GM23248 (cell line): ENCODE data around the gene OR6K2. TPM values are rescaled to one million over a fixed set of nuclear protein-coding genes. Genes with fewer than 3 reads are reported as not detected.

Experiments used
- DNase-seq: peaks from one replicate; pipeline ENCODE4 v3.0.0-alpha.2; 2015
- H2AFZ ChIP-seq: fragments of 200-600 bp; sonication (generic); 2 replicates; pipeline ENCODE4 v1.6.1; 2016; ENCODE audit warnings: antibody characterized with exemption
- H3F3A ChIP-seq: fragments of 200-600 bp; sonication (generic); 2 replicates; pipeline ENCODE4 v1.6.1; 2016; ENCODE audit warnings: mild to moderate bottlenecking, antibody characterized with exemption, mixed run types; ENCODE audit not compliant: insufficient read depth
- H3K27ac ChIP-seq: fragments of 200-600 bp; sonication (generic); 2 replicates; pipeline ENCODE4 v1.5.1; 2016; ENCODE audit warnings: mild to moderate bottlenecking
- H3K27me3 ChIP-seq: fragments of 200-600 bp; sonication (generic); replicated peaks from 2 replicates; pipeline ENCODE4 v1.6.1; 2016; ENCODE audit warnings: mild to moderate bottlenecking; ENCODE audit not compliant: insufficient read depth
- H3K36me3 ChIP-seq: fragments of 200-600 bp; sonication (generic); 2 replicates; pipeline ENCODE4 v1.6.1; 2016; ENCODE audit warnings: low read depth, mild to moderate bottlenecking
- H3K4me1 ChIP-seq: fragments of 200-600 bp; sonication (generic); 2 replicates; pipeline ENCODE4 v1.6.1; 2016; ENCODE audit warnings: mild to moderate bottlenecking; ENCODE audit not compliant: insufficient read depth
- H3K4me2 ChIP-seq: fragments of 200-600 bp; sonication (generic); one replicate; pipeline ENCODE4 v1.6.1; 2016; ENCODE audit warnings: mild to moderate bottlenecking; ENCODE audit not compliant: unreplicated experiment
- H3K4me3 ChIP-seq: fragments of 200-600 bp; sonication (generic); 2 replicates; pipeline ENCODE4 v1.5.1; 2016; ENCODE audit warnings: mild to moderate bottlenecking
- H3K79me2 ChIP-seq: fragments of 200-600 bp; sonication (generic); 2 replicates; pipeline ENCODE4 v1.6.1; 2016; ENCODE audit warnings: mild to moderate bottlenecking; ENCODE audit not compliant: insufficient read depth
- H3K9ac ChIP-seq: fragments of 200-600 bp; sonication (generic); 2 replicates; pipeline ENCODE4 v1.6.1; 2016; ENCODE audit warnings: mild to moderate bottlenecking
- H3K9me2 ChIP-seq: fragments of 200-600 bp; sonication (generic); 2 replicates; pipeline ENCODE4 v1.6.1; 2016; ENCODE audit warnings: mixed run types, mild to moderate bottlenecking, moderate library complexity; ENCODE audit not compliant: insufficient read depth
- H3K9me3 ChIP-seq: fragments of 200-600 bp; sonication (generic); one replicate; pipeline ENCODE4 v1.6.1; 2017; ENCODE audit warnings: low read depth
- H4K20me1 ChIP-seq: fragments of 200-600 bp; sonication (generic); 2 replicates; pipeline ENCODE4 v1.6.0; 2016; ENCODE audit not compliant: insufficient read depth
- EZH2 ChIP-seq: fragments of 200-600 bp; sonication (generic); IDR thresholded peaks from 2 replicates; pipeline ENCODE4 v1.6.1; 2018; ENCODE audit warnings: antibody characterized with exemption, mild to moderate bottlenecking; ENCODE audit not compliant: insufficient read depth, poor library complexity, severe bottlenecking
- EZH2phosphoT487 ChIP-seq: fragments of 200-600 bp; sonication (generic); IDR thresholded peaks from 2 replicates; pipeline ENCODE4 v1.6.1; 2018; ENCODE audit warnings: antibody characterized with exemption, moderate library complexity, mild to moderate bottlenecking, low read depth; ENCODE audit not compliant: insufficient read depth
- WGBS, 2 experiments: methylation state at CpG; one replicate each; pipeline ENCODE4 v1.1.6; 2015 to 2017; ENCODE audit warnings: low lambda C conversion rate in 2 of 2, low coverage in 1 of 2; ENCODE audit errors: missing lambda C conversion rate in 2 of 2; 5-methylcytosine and 5-hydroxymethylcytosine counted together
- in situ Hi-C: fragments of 300-500 bp; cut with MboI; formaldehyde crosslinking; loops from 2 replicates; pipeline ENCODE4 v1.15.0; 2020
- polyA plus RNA-seq: library from polyadenylated mRNA; unstranded; fragments of >200 nt; fragmentation: Nextera tagmentation; extraction: Ambion mirVana; gene quantifications from 2 replicates; pipeline ENCODE4 v1.2.1, GENCODE V29; 2016
- total RNA-seq: library from RNA; depleted of rRNA; stranded (reverse); fragments of >200 nt; shearing (Covaris generic); gene quantifications from 2 replicates; pipeline ENCODE4 v1.2.3, GENCODE V29; 2014

Gene OR6K2
- total and polyA plus RNA-seq, 2 experiments from 2014 or later = not detected

DNA sequence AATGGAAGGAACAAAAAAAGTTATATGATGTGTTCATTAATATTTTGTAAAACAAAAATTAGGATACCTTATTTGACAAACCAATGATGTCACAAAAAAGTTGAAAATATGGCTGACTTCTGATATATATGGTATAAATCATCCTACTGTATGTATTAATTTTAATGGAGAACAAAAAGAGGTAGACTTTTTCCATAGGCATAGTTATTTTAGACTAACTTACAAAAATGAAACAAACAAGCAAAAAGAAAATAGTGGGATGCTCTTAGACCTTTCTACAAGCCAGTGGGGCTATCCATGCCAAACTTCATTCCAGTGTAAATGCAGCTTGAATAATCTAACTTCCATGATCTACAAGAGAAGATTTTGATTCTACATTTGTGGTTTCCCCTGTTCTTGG is 13.4 kb downstream of the OR6K2 start:
- Histone ChIP-seq H3K27me3 (no peaks in the 10 kb centered on the region), H3K79me2 (no peaks in the 10 kb centered on the region), H3F3A (no peaks in the 10 kb centered on the region), H3K4me1 (no peaks in the 10 kb centered on the region), H4K20me1 (no peaks in the 10 kb centered on the region), H3K4me3 (no peak overlapping the region), H3K27ac (no peak overlapping the region), H2AFZ (no peak overlapping the region), H3K9ac (no peak overlapping the region), H3K36me3 (no peaks in the 10 kb centered on the region), H3K9me3 (no peaks in the 10 kb centered on the region), H3K4me2 (no peak overlapping the region), H3K9me2 (no peaks in the 10 kb centered on the region)
- DNase-seq = no peak
- TF ChIP-seq EZH2phosphoT487 = no peak
- TF ChIP-seq EZH2 = no peak
- in situ Hi-C loops = no loop called here

DNA sequence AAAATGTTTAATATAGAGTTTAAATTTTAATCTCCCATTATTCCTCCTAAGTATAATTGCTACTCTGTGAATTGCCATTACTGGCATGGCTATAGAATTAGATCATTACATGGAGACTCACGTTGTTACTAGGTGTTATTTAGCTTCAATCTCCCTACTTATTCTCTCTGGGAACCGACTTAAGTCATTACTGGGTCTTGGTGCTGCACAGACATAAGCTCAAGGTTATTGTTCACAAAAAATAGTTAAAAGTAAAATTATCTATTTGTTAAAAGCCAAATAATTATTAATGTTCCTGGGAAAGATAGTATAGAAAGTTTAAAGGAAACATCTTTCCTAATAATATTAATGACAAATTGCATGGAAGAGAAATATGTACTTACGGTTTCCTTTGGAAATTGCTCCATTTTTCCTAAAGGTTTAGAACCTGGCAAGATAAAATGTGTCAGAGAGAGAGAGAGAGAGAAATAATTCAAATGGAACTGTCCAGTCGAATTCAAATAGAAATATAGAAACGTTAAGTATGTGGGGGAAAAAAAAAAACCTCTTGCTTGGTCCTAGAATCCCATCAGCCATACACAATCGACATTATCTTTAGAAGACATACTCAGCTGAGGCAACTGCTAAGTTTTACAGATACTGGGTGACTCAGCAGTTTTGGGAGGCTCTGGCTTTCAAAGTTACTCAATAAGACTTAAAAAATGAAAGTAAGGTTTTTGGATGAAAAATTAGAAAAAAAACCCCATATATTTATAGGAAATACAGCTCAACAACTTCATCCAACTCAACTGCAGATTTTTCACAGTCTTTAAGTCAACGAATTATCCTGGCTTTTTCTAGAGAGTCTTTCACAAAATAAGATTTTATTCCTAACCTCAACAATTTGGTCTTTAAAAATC is 14.1 kb downstream of the OR6K2 start, which contains the start of gene SPTA1:
SPTA1 (minus strand) TSS at position 605 of the 899 bp plus-strand sequence; CDS start at position 407, 198 bp downstream.
- no peak within 1 kb of the TSS for H3K4me2 ChIP-seq
- TF ChIP-seq EZH2phosphoT487 (no peak), EZH2 (no peak)
- no peaks in the 10 kb centered on the region for H3K4me1 ChIP-seq
- H4K20me1 ChIP-seq = no peaks in the 10 kb centered on the region
- DNase-seq = peak; percentile 28
- in situ Hi-C loops = no loop called here
- H3K4me3 ChIP-seq = no peak within 1 kb of the TSS
- H3K9me3 ChIP-seq = no peaks in the 10 kb centered on the region
- no peaks in the 10 kb centered on the region for H3K79me2 ChIP-seq
- no peaks in the 10 kb centered on the region for H3K9me2 ChIP-seq
- 4 to 8% methylated on average over 7 of the region's 7 CpGs for WGBS, 2 experiments
- no peak within 1 kb of the TSS for H3K27ac ChIP-seq
- H3K27me3 ChIP-seq = no peaks in the 10 kb centered on the region
- H3K36me3 ChIP-seq = no peaks in the 10 kb centered on the region
- no peak within 1 kb of the TSS for H2AFZ ChIP-seq
- H3K9ac ChIP-seq = no peak within 1 kb of the TSS
- H3F3A ChIP-seq = no peaks in the 10 kb centered on the region

DNA sequence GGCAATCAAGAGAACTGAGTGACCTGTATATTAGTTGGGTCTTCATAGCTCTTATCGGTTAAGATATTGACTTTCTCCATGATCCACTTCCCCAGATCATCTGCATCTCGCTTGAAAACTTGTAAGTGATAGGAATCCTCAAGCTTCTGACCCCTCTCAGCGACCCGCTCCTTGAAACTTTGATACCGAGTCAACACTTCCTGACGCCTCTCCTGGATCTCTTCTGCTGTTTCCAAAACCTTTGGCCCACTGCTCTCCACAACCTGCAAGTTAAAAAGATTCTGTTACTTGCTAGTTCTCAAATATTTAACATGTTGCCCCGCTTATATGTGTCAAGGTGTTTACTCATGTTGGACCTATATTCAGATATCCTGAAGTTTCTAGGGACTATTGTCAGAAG is 15.4 kb downstream of the OR6K2 start:
- Histone ChIP-seq H3K79me2 (no peaks in the 10 kb centered on the region), H3K27ac (no peak overlapping the region), H3K4me3 (no peak overlapping the region), H3K27me3 (no peaks in the 10 kb centered on the region), H3K4me1 (no peaks in the 10 kb centered on the region), H3K9me3 (no peaks in the 10 kb centered on the region), H4K20me1 (no peaks in the 10 kb centered on the region), H3K36me3 (no peaks in the 10 kb centered on the region), H3K9me2 (no peaks in the 10 kb centered on the region), H3K9ac (no peak overlapping the region), H3F3A (no peaks in the 10 kb centered on the region), H3K4me2 (no peak overlapping the region), H2AFZ (no peak overlapping the region; the same call in 1 of the 2 replicates)
- in situ Hi-C loops = no loop called here
- WGBS, 2 experiments = 25 to 40% methylated on average over 7 of the region's 7 CpGs
- TF ChIP-seq EZH2phosphoT487 = no peak
- TF ChIP-seq EZH2 = no peak
- DNase-seq = no peak

DNA sequence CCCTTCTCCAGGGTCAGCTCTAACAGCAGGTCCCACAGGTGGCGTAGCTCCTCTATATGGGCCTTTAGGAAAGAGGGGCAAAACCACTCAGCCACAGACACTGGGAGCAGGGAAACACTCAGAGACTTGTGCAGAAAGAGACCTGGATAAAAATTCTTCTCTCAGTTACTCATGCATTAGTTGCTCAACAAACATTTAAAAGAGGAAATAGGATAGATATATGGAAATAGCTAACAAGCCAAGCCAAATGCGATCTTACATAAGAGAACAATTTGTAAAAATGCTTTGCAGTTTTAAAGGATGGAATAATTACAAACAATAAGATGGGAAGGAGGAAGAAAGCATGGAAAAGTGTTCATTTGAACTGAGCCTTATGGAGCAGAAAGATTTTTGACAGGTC is 18.8 kb downstream of the OR6K2 start:
- H3K9ac ChIP-seq = no peak overlapping the region
- in situ Hi-C loops = no loop called here
- no peak for DNase-seq
- H3K4me2 ChIP-seq = no peak overlapping the region
- no peaks in the 10 kb centered on the region for H3K4me1 ChIP-seq
- no peaks in the 10 kb centered on the region for H3K36me3 ChIP-seq
- H3K79me2 ChIP-seq = no peaks in the 10 kb centered on the region
- H2AFZ ChIP-seq = no peak overlapping the region
- H3F3A ChIP-seq = no peaks in the 10 kb centered on the region
- H3K27me3 ChIP-seq = no peaks in the 10 kb centered on the region
- no peak overlapping the region for H3K4me3 ChIP-seq
- H3K9me3 ChIP-seq = no peaks in the 10 kb centered on the region
- 30 to 35% methylated on average over 2 of the region's 2 CpGs for WGBS, 2 experiments
- no peak overlapping the region for H3K27ac ChIP-seq
- no peaks in the 10 kb centered on the region for H4K20me1 ChIP-seq
- H3K9me2 ChIP-seq = no peaks in the 10 kb centered on the region
- TF ChIP-seq EZH2phosphoT487 (no peak), EZH2 (no peak)
